A549 (cell line): ENCODE results near the gene KHDRBS2. TPM values are rescaled to one million over a fixed set of nuclear protein-coding genes. Genes with fewer than 3 reads are reported as not detected.

Experiments used
- ATAC-seq, 2 experiments: fragments of 200-7000 bp in 1 of 2; fragments of >200 bp in 1 of 2; cut with Nextera tagmentation in 1 of 2; cut with Tn5 transposase in 1 of 2; 3 replicates each; pipeline versions ENCODE4 v1.8.0 to v1.9.1; 2018 to 2020; ENCODE audit warnings: mild to moderate bottlenecking in 1 of 2, moderate library complexity in 1 of 2
- CTCF ChIA-PET: fragments of 300-600 bp; sonication (Branson Sonifier 250); formaldehyde crosslinking; extraction: SDS; loops from one replicate; lab custom pipeline; 2021; ENCODE audit warnings: antibody characterized with exemption, inconsistent platforms; lab: Yijun Ruan, JAX
- POLR2A ChIA-PET: fragments of 350-600 bp; formaldehyde crosslinking; extraction: SDS; loops from one replicate; lab custom pipeline; 2021; ENCODE audit warnings: antibody characterized with exemption, inconsistent platforms; lab: Yijun Ruan, JAX
- DNase-seq, 2 experiments: peaks; one replicate each; pipeline versions ENCODE4 v3.0.0 to v3.0.0-alpha.2; 2011 to 2016; ENCODE audit warnings: low read depth in 1 of 2, low spot score in 1 of 2
- FAIRE-seq: peaks from 2 replicates; lab custom pipeline; 2011; peaks lifted over from hg19 to GRCh38; lab: Jason Lieb, UNC
- H3K27ac ChIP-seq, 2 experiments: fragments of >200 bp; sonication (Bioruptor Twin); formaldehyde crosslinking; 3 replicates each; pipeline ENCODE4 v1.5.1; 2016 to 2017
- H3K4me1 ChIP-seq: fragments of >200 bp; sonication (Bioruptor Twin); formaldehyde crosslinking; 3 replicates; pipeline ENCODE4 v1.6.1; 2016
- H3K4me2 ChIP-seq: fragments of >200 bp; sonication (Bioruptor Twin); formaldehyde crosslinking; 3 replicates; pipeline ENCODE4 v1.6.1; 2016
- H3K4me3 ChIP-seq: fragments of >200 bp; sonication (Bioruptor Twin); formaldehyde crosslinking; 3 replicates; pipeline ENCODE4 v1.5.1; 2016
- H3K9me3 ChIP-seq: fragments of >200 bp; sonication (Bioruptor Twin); formaldehyde crosslinking; 3 replicates; pipeline ENCODE4 v1.6.1; 2016
- CEBPB ChIP-seq, 2 experiments: fragments of >200 bp in 1 of 2; sonication (Bioruptor Twin) in 1 of 2; formaldehyde crosslinking in 1 of 2; IDR thresholded peaks; 2 replicates each; pipeline ENCODE4 v1.6.1; 2012 to 2016
- EHF ChIP-seq: fragments of 250-450 bp; sonication (Bioruptor Pico); IDR thresholded peaks from 2 replicates; pipeline ENCODE4 v1.5.0; 2020; ENCODE audit warnings: mild to moderate bottlenecking
- EHMT2 ChIP-seq: fragments of 200-600 bp; sonication (generic); IDR thresholded peaks from 2 replicates; pipeline ENCODE4 v1.6.1; 2016; ENCODE audit warnings: antibody characterized with exemption, low read depth, mild to moderate bottlenecking, moderate library complexity
- EP300 ChIP-seq, 2 experiments: fragments of >200 bp; sonication (Bioruptor Twin); formaldehyde crosslinking; IDR thresholded peaks; 2 replicates in 1 of 2; 3 replicates in 1 of 2; pipeline ENCODE4 v1.6.1; 2016 to 2017
- ESRRA ChIP-seq: fragments of 150-350 bp; IDR thresholded peaks from 2 replicates; pipeline ENCODE4 v1.6.1; 2014; ENCODE audit warnings: mild to moderate bottlenecking, low read length, borderline replicate concordance
- FOSB ChIP-seq: fragments of 250-450 bp; sonication (Bioruptor Pico); IDR thresholded peaks from 2 replicates; pipeline ENCODE4 v1.5.0; 2020; ENCODE audit warnings: mild to moderate bottlenecking, moderate library complexity
- FOXS1 ChIP-seq: fragments of 250-450 bp; sonication (Bioruptor Pico); IDR thresholded peaks from 2 replicates; pipeline ENCODE4 v1.5.0; 2020; ENCODE audit warnings: mild to moderate bottlenecking, moderate library complexity
- HOXB13 ChIP-seq: fragments of 250-450 bp; sonication (Bioruptor Pico); IDR thresholded peaks from 2 replicates; pipeline ENCODE4 v1.5.0; 2020; ENCODE audit warnings: low read depth, mild to moderate bottlenecking, moderate library complexity
- KDM5A ChIP-seq: fragments of 200-600 bp; sonication (generic); IDR thresholded peaks from 2 replicates; pipeline ENCODE4 v1.6.1; 2016; ENCODE audit warnings: antibody characterized with exemption, mild to moderate bottlenecking
- NFE2L2 ChIP-seq: fragments of 150-350 bp; conservative IDR thresholded peaks from 2 replicates; pipeline ENCODE4 v1.6.1; 2014; ENCODE audit warnings: low read length
- PHF8 ChIP-seq: fragments of 200-600 bp; sonication (generic); IDR thresholded peaks from 2 replicates; pipeline ENCODE4 v1.6.1; 2016; ENCODE audit warnings: low read depth, mild to moderate bottlenecking, antibody characterized with exemption, moderate library complexity, borderline replicate concordance
- POLR2A ChIP-seq: IDR thresholded peaks from 2 replicates; pipeline ENCODE4 v1.6.1; 2012; ENCODE audit warnings: mild to moderate bottlenecking, low read length
- POLR2AphosphoS2 ChIP-seq: conservative IDR thresholded peaks from 2 replicates; pipeline ENCODE4 v1.6.1; 2012; ENCODE audit warnings: low read length, improper control_type of control experiment, inconsistent platforms
- RFX5 ChIP-seq: fragments of 450-650 bp; IDR thresholded peaks from 2 replicates; pipeline ENCODE4 v1.7.1; 2014; ENCODE audit warnings: antibody characterized with exemption, mild to moderate bottlenecking, moderate library complexity
- SMC3 ChIP-seq: fragments of >200 bp; sonication (Bioruptor Twin); formaldehyde crosslinking; IDR thresholded peaks from 3 replicates; pipeline ENCODE4 v1.6.1; 2018; ENCODE audit warnings: inconsistent platforms
- ZC3H11A ChIP-seq: fragments of 450-650 bp; IDR thresholded peaks from 2 replicates; pipeline ENCODE4 v1.6.1; 2014; ENCODE audit warnings: antibody characterized with exemption, mild to moderate bottlenecking
- ZFP36 ChIP-seq: fragments of 450-650 bp; IDR thresholded peaks from 2 replicates; pipeline ENCODE4 v1.6.1; 2014; ENCODE audit warnings: borderline replicate concordance; ENCODE audit not compliant: partially characterized antibody
- ZSCAN20 ChIP-seq: fragments of 250-450 bp; sonication (Bioruptor Pico); IDR thresholded peaks from 2 replicates; pipeline ENCODE4 v1.8.0; 2022; ENCODE audit warnings: mild to moderate bottlenecking, moderate library complexity
- WGBS: methylation state at CpG from one replicate; pipeline ENCODE4 v1.1.6; 2017; ENCODE audit errors: missing lambda C conversion rate; 5-methylcytosine and 5-hydroxymethylcytosine counted together
- polyA plus RNA-seq, 4 experiments: library from polyadenylated mRNA; depleted of rRNA in 3 of 4; stranded (reverse); fragments of >200 nt; fragmentation: RNase III in 1 of 4; extraction: RNeasy Plus Mini Kit Qiagen cat#74134 plus additional on column Dnase treatment in 1 of 4; gene quantifications; 2 replicates in 3 of 4; 3 replicates in 1 of 4; pipeline ENCODE4 v1.2.3, GENCODE V29; 2011 to 2017
- TF ChIP-seq, protein P1 (sequence below): fragments of >200 bp; sonication (Bioruptor Twin); formaldehyde crosslinking; IDR thresholded peaks from 3 replicates; pipeline ENCODE4 v1.5.1; 2016
- TF ChIP-seq, protein P2 (sequence below): IDR thresholded peaks from 2 replicates; pipeline ENCODE4 v1.6.1; 2012; ENCODE audit warnings: low read depth, borderline replicate concordance
- TF ChIP-seq, protein P3 (sequence below): IDR thresholded peaks from 2 replicates; pipeline ENCODE4 v1.6.1; 2012

KHDRBS2 gene
- polyA plus RNA-seq, 2 of the 4 experiments (the other 2 are of a cell fraction), result not detected

DNA sequence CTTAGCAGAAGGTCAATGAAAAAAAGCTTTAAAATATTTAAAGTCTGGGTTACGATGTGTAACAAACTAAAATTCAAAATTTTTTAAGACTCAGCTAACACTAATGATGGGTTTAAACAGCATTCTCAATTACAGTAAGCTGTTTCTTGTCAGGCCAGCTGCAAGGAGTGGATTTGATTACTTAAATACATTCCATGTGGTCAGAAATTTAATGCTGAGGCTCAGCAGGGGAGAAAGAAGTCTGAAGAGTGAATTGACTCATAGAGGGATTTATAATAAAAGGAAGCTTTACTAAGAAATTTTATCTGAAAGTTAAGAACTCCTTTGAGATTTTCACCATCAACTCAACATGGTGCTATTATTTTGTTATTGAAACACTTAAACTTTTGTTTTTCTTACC lies 398.6 kb downstream of the KHDRBS2 start (continued):
- TF ChIP-seq, protein P1, sequence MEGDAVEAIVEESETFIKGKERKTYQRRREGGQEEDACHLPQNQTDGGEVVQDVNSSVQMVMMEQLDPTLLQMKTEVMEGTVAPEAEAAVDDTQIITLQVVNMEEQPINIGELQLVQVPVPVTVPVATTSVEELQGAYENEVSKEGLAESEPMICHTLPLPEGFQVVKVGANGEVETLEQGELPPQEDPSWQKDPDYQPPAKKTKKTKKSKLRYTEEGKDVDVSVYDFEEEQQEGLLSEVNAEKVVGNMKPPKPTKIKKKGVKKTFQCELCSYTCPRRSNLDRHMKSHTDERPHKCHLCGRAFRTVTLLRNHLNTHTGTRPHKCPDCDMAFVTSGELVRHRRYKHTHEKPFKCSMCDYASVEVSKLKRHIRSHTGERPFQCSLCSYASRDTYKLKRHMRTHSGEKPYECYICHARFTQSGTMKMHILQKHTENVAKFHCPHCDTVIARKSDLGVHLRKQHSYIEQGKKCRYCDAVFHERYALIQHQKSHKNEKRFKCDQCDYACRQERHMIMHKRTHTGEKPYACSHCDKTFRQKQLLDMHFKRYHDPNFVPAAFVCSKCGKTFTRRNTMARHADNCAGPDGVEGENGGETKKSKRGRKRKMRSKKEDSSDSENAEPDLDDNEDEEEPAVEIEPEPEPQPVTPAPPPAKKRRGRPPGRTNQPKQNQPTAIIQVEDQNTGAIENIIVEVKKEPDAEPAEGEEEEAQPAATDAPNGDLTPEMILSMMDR, result no peak
- TF ChIP-seq NFE2L2, result no peak

DNA sequence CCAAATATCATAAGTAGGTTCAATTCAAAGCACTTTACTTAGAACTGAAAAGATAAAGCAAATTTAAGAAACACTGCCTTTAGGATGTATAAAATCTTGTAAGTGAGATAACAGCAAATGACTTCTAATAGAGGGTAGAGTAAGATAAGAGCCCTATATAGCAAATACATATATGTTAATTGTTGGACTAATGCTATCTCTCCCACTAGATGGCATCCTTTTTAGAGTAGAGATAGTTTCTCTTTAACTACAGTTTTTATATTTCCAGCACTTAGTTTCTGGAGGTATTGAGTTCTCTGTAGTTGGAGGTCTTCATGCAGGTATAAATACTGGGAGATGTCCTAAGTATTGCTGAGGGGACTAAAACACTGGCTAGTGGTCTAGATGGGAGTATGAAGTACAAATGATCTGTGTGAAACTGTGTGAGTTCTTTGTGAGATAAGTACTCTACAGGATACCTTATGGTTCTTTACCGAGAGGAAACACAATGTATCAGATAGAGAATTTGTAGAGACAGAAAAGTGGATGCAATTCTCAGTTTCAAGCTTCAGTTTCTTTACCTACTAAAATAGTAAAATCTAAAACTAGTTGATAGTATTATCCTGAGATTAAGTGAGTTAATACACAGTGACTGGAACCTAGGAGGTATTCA lies 399.3 kb downstream of the KHDRBS2 start:
- FAIRE-seq (no peak), DNase-seq (no peak), ATAC-seq (no peak)
- POLR2A ChIA-PET, result no interaction called here
- CTCF ChIA-PET, result no interaction called here
- Histone ChIP-seq H3K4me1 (no peaks in the 10 kb centered on the region), H3K4me3 (no peak overlapping the region), H3K27ac (no peak overlapping the region), H3K9me3 (no peaks in the 10 kb centered on the region), H3K4me2 (no peak overlapping the region)
- 0% methylated on average over 1 of the region's 1 CpG for WGBS
- no peak for TF ChIP-seq ZFP36

DNA sequence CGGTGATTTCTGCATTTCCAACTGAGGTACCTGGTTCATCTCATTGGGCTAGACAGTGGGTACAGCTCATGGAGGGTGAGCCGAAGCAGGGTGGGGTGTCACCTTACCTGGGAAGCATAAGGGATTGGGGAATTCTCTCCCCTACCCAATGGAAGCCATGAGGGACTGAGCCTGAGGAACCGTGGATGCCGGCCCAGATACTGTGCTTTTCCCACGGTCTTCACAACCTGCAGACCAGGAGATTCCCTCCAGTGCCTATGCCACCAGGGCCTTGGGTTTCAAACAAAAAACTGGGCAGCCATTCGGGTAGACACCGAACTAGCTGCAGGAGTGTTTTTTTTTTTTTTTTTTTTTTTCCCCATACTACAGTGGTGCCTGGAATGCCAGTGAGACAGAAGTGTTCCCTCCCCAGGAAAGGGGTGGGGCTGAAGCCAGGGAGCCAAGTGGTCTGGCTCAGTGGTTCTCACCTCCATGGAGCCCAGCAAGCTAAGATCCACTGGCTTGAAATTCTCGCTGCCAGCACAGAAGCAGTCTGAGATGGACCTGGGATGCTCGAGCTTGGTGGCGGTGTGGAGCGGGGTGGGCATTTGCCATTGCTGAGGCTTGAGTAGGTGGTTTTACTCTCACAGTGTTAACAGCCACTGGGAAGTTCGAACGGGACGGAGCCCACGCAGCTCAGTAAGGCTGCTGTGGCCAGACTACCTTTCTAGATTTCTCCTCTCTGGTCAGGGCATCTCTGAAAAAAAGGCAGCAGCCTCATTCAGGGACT lies 416.2 kb downstream of the KHDRBS2 start:
- Histone ChIP-seq H3K9me3 (no peaks in the 10 kb centered on the region; the same call in 2 of the 3 replicates), H3K27ac (no peak overlapping the region), H3K4me2 (no peak overlapping the region), H3K4me3 (no peak overlapping the region), H3K4me1 (no peaks in the 10 kb centered on the region)
- WGBS, result 22% methylated on average over 5 of the region's 15 CpGs
- FAIRE-seq, result no peak
- POLR2A ChIA-PET, result no interaction called here
- TF ChIP-seq, protein P2, sequence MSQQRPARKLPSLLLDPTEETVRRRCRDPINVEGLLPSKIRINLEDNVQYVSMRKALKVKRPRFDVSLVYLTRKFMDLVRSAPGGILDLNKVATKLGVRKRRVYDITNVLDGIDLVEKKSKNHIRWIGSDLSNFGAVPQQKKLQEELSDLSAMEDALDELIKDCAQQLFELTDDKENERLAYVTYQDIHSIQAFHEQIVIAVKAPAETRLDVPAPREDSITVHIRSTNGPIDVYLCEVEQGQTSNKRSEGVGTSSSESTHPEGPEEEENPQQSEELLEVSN, result no peak
- no peak for TF ChIP-seq POLR2A
- no peak for TF ChIP-seq POLR2AphosphoS2
- no peak for TF ChIP-seq EHF
- TF ChIP-seq KDM5A, result no peak
- TF ChIP-seq, protein P3, sequence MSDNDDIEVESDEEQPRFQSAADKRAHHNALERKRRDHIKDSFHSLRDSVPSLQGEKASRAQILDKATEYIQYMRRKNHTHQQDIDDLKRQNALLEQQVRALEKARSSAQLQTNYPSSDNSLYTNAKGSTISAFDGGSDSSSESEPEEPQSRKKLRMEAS, result no peak
- TF ChIP-seq PHF8, result no peak
- no peak for TF ChIP-seq EHMT2
- TF ChIP-seq SMC3, result no peak
- TF ChIP-seq CEBPB (IDR thresholded peaks at IDR 0.05), result no peak
- no peak for TF ChIP-seq ESRRA
- no peak for ATAC-seq
- no peak for DNase-seq
- CTCF ChIA-PET, result no interaction called here

DNA sequence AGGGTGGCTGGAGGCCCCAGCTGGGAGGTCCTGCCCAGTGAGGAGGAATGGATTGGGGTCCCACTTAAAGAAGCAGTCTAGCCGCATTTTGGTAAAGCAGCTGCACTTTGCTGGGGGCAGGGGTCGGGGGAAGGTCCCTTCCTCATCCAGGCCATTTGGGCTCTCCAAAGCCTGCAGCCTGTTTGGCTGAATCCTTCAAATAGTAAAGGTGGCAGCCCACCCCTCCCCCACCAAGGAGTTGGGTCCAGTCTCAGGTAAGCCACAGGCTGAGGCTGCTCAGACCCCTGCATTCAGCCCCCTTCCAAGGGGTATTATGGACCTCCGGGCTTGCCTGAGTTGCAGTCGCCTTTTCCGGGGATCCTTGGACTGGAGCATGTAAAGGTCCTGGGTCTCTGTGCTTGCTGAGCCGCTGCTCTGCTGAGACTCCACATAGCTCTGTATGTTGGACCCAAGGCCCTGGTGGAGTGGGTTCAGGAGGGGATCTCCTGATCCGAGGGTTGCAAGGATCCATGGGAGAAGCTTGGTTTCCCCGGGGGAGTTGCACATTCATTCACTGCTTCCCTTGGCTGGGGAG lies 417.4 kb downstream of the KHDRBS2 start:
- DNase-seq (no peak), ATAC-seq (no peak), FAIRE-seq (no peak)
- no peak overlapping the region for H3K27ac ChIP-seq
- no peak overlapping the region for H3K4me2 ChIP-seq
- H3K9me3 ChIP-seq, result no peaks in the 10 kb centered on the region; the same call in 2 of the 3 replicates
- TF ChIP-seq HOXB13 (no peak), CEBPB (IDR thresholded peaks at IDR 0.05) (no peak), SMC3 (no peak), EP300 (IDR thresholded peaks at IDR 0.05) (no peak), PHF8 (no peak), FOXS1 (CRISPR knock-in tag) (no peak), ZC3H11A (no peak), KDM5A (no peak), ZFP36 (no peak), RFX5 (no peak), ZSCAN20 (CRISPR knock-in tag) (no peak), FOSB (CRISPR knock-in tag) (no peak)
- TF ChIP-seq, protein P1, result no peak
- 43% methylated on average over 6 of the region's 8 CpGs for WGBS
- no peak overlapping the region for H3K4me3 ChIP-seq
- ChIA-PET POLR2A (no interaction called here), CTCF (no interaction called here)
- H3K4me1 ChIP-seq, result no peaks in the 10 kb centered on the region
